ENCODE data around the gene EXT2. TPM values are rescaled to one million over a fixed set of nuclear protein-coding genes. Genes with fewer than 3 reads are reported as not detected.

Gene EXT2
- total and polyA plus RNA-seq, 2 of the 13 experiments (the other 11 are each of a cell fraction or from before 2014, with no cell fraction given) = 61.5 to 68.7 TPM

DNA sequence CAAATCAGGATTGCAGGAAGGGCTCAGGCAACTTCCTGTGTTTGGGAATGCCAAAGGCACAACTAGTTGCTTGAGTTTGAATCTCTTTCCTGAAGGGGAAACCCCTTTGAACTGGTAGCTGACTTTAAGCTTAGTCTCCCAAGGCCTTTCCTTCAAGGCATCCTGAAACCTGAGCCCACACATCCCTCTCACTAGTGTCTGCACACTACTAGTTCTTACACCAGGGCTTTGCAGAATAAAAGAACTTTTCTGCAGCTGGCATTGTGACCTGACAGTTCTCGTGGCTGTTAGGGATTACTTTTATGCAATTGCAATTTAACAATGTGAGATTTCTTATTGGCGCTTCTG is 95.4 kb downstream of the EXT2 start:
- Histone ChIP-seq H3K27ac (ENCODE audit: extremely low read length, insufficient read depth, low read length) (no peak overlapping the region), H3K9me3 (ENCODE audit: low read length) (peaks cover 31% of the 10 kb centered on the region), H3K9ac (ENCODE audit: insufficient read depth, low read depth, low read length) (no peak overlapping the region), H3K79me2 (ENCODE audit: insufficient read depth, low read length) (no peaks in the 10 kb centered on the region), H3K36me3 (replicated peaks in 1 of 2; ENCODE audit: control insufficient read depth in 1 of 2, insufficient read depth in 2 of 2, low read length in 2 of 2) (peaks cover 0 to 2% of the 10 kb centered on the region in 2 experiments; a peak in 2 of 5 replicates), H4K20me1 (ENCODE audit: insufficient read depth, low read length) (no peaks in the 10 kb centered on the region), H3K4me1 (ENCODE audit: insufficient read depth, low read length) (no peaks in the 10 kb centered on the region), H3K27me3 (ENCODE audit: control insufficient read depth in 1 of 2, insufficient read depth in 2 of 2, low read length in 2 of 2) (no peaks in the 10 kb centered on the region), H3K4me3 (replicated peaks in 1 of 3; ENCODE audit: insufficient read depth in 1 of 3, low read depth in 2 of 3, low read length in 3 of 3) (no peak overlapping the region), H3K4me2 (ENCODE audit: low read depth, low read length) (no peak overlapping the region), H2AFZ (ENCODE audit: low read length) (no peak overlapping the region)
- intact Hi-C loops (cut with micrococcal nuclease; ENCODE audit: unreplicated experiment) (no loop called here), in situ Hi-C loops (cut with HindIII; ENCODE audit: extremely low pct_ligation_motif_present, low pct_unique_long_range_greater_than_20kb) (no loop called here)
- DNase-seq (ENCODE audit: low spot score) = no peak
- 95% methylated on average over 2 of the region's 2 CpGs for WGBS (ENCODE audit: low lambda C conversion rate)
- TF ChIP-seq ZNF496 (CRISPR knock-in tag; IDR thresholded peaks at IDR 0.05; ENCODE audit: insufficient replicate concordance) = no peak
- CTCF ChIA-PET (ENCODE audit: low intra/inter-chr PET ratio, low total read pairs) = no interaction called here
- POLR2A ChIA-PET = no interaction called here
- ATAC-seq = no peak
- BruUV-seq (replicated peaks) = no TSS peak
- FAIRE-seq = no peak

DNA sequence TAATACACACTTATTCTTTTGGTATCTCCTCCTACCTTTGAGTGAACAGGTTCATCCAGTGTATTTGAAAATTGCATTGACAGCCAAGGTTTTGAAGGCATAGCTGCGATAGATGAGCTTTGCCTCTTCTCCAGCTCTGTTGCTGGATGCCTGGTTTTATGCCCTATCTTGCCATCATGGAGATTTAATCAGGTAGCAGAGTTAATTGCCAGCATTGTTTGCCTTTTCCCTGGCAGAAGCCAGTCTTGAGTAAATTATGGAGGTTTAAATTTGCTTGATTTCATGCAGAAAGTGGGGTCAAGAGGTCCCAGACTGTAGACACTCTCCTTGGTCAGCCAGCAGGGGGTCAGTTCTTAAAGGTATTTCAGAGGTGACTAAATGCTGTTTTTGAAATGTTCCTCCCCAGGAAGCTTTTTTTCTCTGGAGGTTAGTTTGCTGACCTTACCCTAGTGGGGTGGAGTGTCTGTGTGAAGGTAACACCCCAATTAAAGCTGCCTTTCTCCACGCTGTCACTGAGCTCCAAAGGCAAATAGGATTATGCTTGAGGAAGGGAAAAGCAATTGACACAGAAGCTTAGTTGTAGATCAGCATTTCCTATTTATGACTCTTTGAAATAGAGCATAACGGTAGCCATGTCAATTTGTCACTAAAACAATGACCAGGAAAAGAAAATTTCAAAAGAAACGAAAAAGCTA is 96.0 kb downstream of the EXT2 start:
- POLR2A ChIA-PET = no interaction called here
- no peak for TF ChIP-seq ZNF557 (CRISPR knock-in tag; IDR thresholded peaks at IDR 0.05)
- no peak for TF ChIP-seq PCBP1 (IDR thresholded peaks at IDR 0.05; ENCODE audit: borderline replicate concordance, low read depth, low read length)
- no peak for TF ChIP-seq PITX1 (CRISPR knock-in tag; IDR thresholded peaks at IDR 0.05)
- no peak for TF ChIP-seq MIER3 (CRISPR knock-in tag; IDR thresholded peaks at IDR 0.05; ENCODE audit: borderline replicate concordance)
- TF ChIP-seq MEF2D (CRISPR knock-in tag; IDR thresholded peaks at IDR 0.05) = no peak
- TF ChIP-seq ZSCAN30 (CRISPR knock-in tag; IDR thresholded peaks at IDR 0.05) = no peak
- TF ChIP-seq, protein P1, sequence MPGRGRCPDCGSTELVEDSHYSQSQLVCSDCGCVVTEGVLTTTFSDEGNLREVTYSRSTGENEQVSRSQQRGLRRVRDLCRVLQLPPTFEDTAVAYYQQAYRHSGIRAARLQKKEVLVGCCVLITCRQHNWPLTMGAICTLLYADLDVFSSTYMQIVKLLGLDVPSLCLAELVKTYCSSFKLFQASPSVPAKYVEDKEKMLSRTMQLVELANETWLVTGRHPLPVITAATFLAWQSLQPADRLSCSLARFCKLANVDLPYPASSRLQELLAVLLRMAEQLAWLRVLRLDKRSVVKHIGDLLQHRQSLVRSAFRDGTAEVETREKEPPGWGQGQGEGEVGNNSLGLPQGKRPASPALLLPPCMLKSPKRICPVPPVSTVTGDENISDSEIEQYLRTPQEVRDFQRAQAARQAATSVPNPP (CRISPR knock-in tag; IDR thresholded peaks at IDR 0.05) = no peak
- no peak for TF ChIP-seq CHCHD3 (CRISPR knock-in tag; IDR thresholded peaks at IDR 0.05)
- TF ChIP-seq, protein P2, sequence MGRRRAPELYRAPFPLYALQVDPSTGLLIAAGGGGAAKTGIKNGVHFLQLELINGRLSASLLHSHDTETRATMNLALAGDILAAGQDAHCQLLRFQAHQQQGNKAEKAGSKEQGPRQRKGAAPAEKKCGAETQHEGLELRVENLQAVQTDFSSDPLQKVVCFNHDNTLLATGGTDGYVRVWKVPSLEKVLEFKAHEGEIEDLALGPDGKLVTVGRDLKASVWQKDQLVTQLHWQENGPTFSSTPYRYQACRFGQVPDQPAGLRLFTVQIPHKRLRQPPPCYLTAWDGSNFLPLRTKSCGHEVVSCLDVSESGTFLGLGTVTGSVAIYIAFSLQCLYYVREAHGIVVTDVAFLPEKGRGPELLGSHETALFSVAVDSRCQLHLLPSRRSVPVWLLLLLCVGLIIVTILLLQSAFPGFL (CRISPR knock-in tag; IDR thresholded peaks at IDR 0.05) = no peak
- TF ChIP-seq, protein P3, sequence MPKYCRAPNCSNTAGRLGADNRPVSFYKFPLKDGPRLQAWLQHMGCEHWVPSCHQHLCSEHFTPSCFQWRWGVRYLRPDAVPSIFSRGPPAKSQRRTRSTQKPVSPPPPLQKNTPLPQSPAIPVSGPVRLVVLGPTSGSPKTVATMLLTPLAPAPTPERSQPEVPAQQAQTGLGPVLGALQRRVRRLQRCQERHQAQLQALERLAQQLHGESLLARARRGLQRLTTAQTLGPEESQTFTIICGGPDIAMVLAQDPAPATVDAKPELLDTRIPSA (CRISPR knock-in tag; IDR thresholded peaks at IDR 0.05; ENCODE audit: borderline replicate concordance) = no peak
- TF ChIP-seq KLF9 (CRISPR knock-in tag; IDR thresholded peaks at IDR 0.05; ENCODE audit: low read depth) = no peak
- no peak for TF ChIP-seq ZNF788 (CRISPR knock-in tag; IDR thresholded peaks at IDR 0.05; ENCODE audit: borderline replicate concordance)
- TF ChIP-seq, protein P4, sequence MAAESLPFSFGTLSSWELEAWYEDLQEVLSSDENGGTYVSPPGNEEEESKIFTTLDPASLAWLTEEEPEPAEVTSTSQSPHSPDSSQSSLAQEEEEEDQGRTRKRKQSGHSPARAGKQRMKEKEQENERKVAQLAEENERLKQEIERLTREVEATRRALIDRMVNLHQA (CRISPR knock-in tag; IDR thresholded peaks at IDR 0.05) = no peak
- no peak for TF ChIP-seq ZBTB20 (CRISPR knock-in tag; IDR thresholded peaks at IDR 0.05; ENCODE audit: borderline replicate concordance, low read depth)

More for the DNA sequence above, 96.0 kb downstream of the EXT2 start:
- H3K9ac ChIP-seq (ENCODE audit: insufficient read depth, low read depth, low read length) = no peak overlapping the region
- H3K4me1 ChIP-seq (ENCODE audit: insufficient read depth, low read length) = no peaks in the 10 kb centered on the region
- intact Hi-C loops (cut with micrococcal nuclease; ENCODE audit: unreplicated experiment) = no loop called here
- CTCF ChIA-PET (ENCODE audit: low intra/inter-chr PET ratio, low total read pairs) = no interaction called here
- no peaks in the 10 kb centered on the region for H3K79me2 ChIP-seq (ENCODE audit: insufficient read depth, low read length)
- WGBS (ENCODE audit: low lambda C conversion rate) = 91% methylated on average over 4 of the region's 4 CpGs
- DNase-seq (ENCODE audit: low spot score) (no peak), FAIRE-seq (no peak), ATAC-seq (no peak)
- no peaks in the 10 kb centered on the region for H4K20me1 ChIP-seq (ENCODE audit: insufficient read depth, low read length)
- H3K27ac ChIP-seq (ENCODE audit: extremely low read length, insufficient read depth, low read length) = no peak overlapping the region
- no peak overlapping the region for H3K4me3 ChIP-seq (replicated peaks in 1 of 3; ENCODE audit: insufficient read depth in 1 of 3, low read depth in 2 of 3, low read length in 3 of 3)
- BruUV-seq (replicated peaks) = no TSS peak
- H3K27me3 ChIP-seq (ENCODE audit: control insufficient read depth in 1 of 2, insufficient read depth in 2 of 2, low read length in 2 of 2) = no peaks in the 10 kb centered on the region
- no peak overlapping the region for H3K4me2 ChIP-seq (ENCODE audit: low read depth, low read length)
- H3K36me3 ChIP-seq (replicated peaks in 1 of 2; ENCODE audit: control insufficient read depth in 1 of 2, insufficient read depth in 2 of 2, low read length in 2 of 2) = peaks cover 0 to 2% of the 10 kb centered on the region in 2 experiments; a peak in 2 of 5 replicates
- in situ Hi-C loops (cut with HindIII; ENCODE audit: extremely low pct_ligation_motif_present, low pct_unique_long_range_greater_than_20kb) = no loop called here
- peaks cover 37% of the 10 kb centered on the region for H3K9me3 ChIP-seq (ENCODE audit: low read length)
- H2AFZ ChIP-seq (ENCODE audit: low read length) = no peak overlapping the region
